ENCODE results near the gene IQSEC1.
A peak's percentile ranks its signal among the peaks of the same experiment; 100 is the strongest.

The IQSEC1 gene

GRCh38 chr3:13019243-13020095 lies 53.8 kb downstream of the IQSEC1 start:
- peak overlapping the region; percentile 20 for H3K4me3 ChIP-seq (ENCODE audit: low read depth, low read length)
- TF ChIP-seq, protein P1, sequence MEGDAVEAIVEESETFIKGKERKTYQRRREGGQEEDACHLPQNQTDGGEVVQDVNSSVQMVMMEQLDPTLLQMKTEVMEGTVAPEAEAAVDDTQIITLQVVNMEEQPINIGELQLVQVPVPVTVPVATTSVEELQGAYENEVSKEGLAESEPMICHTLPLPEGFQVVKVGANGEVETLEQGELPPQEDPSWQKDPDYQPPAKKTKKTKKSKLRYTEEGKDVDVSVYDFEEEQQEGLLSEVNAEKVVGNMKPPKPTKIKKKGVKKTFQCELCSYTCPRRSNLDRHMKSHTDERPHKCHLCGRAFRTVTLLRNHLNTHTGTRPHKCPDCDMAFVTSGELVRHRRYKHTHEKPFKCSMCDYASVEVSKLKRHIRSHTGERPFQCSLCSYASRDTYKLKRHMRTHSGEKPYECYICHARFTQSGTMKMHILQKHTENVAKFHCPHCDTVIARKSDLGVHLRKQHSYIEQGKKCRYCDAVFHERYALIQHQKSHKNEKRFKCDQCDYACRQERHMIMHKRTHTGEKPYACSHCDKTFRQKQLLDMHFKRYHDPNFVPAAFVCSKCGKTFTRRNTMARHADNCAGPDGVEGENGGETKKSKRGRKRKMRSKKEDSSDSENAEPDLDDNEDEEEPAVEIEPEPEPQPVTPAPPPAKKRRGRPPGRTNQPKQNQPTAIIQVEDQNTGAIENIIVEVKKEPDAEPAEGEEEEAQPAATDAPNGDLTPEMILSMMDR (conservative IDR thresholded peaks at IDR 0.05; ENCODE audit: low read depth, low read length) = no peak
- peak; percentile 80 for DNase-seq (ENCODE audit: low read depth)

- H3K4me3 ChIP-seq (ENCODE audit: low read depth, low read length) = peak overlapping the region; percentile 20
- no peak for DNase-seq (ENCODE audit: low read depth)
- TF ChIP-seq, protein P1 (conservative IDR thresholded peaks at IDR 0.05; ENCODE audit: low read depth, low read length) = no peak
These were observed 54.5 kb downstream of the IQSEC1 start for GRCh38 chr3:13018561-13019242.

DNA sequence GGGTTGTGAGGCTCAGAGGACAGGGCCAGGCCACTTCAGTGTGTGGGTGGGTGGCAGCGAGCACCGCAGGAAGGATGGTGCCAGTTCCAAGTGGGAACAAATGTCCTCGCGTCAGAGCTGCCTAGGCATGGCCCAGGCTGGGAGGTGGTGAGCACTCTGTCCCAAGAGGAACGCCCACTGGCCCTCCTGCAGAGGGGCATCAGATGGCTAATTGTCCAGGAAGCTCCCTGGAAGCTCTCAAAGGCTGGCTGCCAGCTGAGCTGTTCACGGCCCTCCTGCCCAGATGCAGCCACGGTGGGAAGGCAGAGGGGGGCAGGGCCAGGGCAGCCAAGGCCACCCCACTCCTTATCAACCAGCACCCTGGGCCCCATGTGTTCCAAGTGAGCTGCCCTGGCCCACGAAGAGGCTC lies 55.2 kb downstream of the IQSEC1 start:
- no peak overlapping the region for H3K4me3 ChIP-seq (ENCODE audit: low read depth, low read length)
- TF ChIP-seq, protein P1 (conservative IDR thresholded peaks at IDR 0.05; ENCODE audit: low read depth, low read length) = no peak
- DNase-seq (ENCODE audit: low read depth) = no peak

- TF ChIP-seq, protein P1 (conservative IDR thresholded peaks at IDR 0.05; ENCODE audit: low read depth, low read length) = no peak
- no peak overlapping the region for H3K4me3 ChIP-seq (ENCODE audit: low read depth, low read length)
- no peak for DNase-seq (ENCODE audit: low read depth)
These were observed 55.7 kb downstream of the IQSEC1 start for GRCh38 chr3:13017361-13018042.

DNA sequence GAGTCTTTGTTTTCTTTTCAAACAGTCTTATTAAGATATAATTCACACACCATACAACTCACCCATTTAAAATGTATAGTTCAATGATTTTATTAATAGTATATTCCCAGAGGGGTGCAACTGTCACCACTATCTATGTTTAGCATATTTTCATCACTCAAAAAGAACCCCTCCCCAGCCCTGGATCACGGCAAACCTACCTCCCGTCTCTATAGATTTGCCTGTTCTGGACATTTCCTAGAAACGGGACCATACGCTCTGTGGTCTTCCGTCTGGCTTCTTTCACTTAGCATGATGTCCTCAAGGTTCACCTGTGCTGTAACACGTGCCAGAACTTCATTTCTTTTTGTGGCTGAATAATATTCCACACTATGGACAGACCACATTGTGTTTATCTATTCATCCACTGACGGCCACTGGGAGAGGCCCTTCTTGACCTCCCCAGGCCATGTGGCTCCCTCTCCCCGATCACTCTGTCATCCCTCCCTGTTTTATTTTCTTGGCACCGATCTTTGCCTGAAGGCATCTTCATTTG lies 56.4 kb downstream of the IQSEC1 start:
- TF ChIP-seq, protein P1 (conservative IDR thresholded peaks at IDR 0.05; ENCODE audit: low read depth, low read length) = no peak
- no peak for DNase-seq (ENCODE audit: low read depth)
- no peak overlapping the region for H3K4me3 ChIP-seq (ENCODE audit: low read depth, low read length)

DNA sequence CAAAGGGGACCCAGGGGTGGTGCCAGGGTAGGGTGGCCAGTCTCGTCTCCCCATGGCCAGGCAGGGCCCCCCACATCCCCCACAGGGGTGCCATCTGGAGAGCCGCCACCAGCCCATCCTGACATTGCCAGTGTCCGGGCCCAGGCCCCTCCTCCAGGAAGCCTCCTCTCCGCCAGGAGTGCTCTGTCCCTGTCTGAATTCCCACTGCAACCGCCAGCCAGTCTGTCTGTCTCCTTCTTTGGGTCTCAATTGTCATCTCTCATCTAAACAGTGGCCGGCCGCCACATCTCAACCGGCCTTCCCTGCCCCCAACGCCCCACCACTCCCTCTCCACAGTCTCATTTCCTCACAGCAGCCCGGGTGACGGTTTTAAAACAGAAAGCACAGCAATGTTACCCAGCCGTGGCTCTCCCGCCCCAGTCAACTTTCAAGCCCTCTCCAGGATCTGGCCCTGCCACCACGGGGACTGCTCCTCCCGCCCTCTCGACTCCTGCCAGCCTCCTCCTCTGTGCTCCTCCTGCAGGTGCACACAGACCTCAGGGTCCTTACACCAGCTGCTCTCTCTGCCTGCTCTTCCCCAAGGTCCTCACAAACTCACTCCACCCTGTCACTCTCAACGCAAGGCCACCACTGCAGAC lies 57.0 kb downstream of the IQSEC1 start:
- H3K4me3 ChIP-seq (ENCODE audit: low read depth, low read length) = no peak overlapping the region
- DNase-seq (ENCODE audit: low read depth) = no peak
- TF ChIP-seq, protein P1 (conservative IDR thresholded peaks at IDR 0.05; ENCODE audit: low read depth, low read length) = no peak
